Skin of body (tissue), 2 donors: Measurements from ENCODE around the gene FMR1. TPM values are rescaled to one million over a fixed set of nuclear protein-coding genes. Genes with fewer than 3 reads are reported as not detected.

Experiments used
- DNase-seq: peaks from one replicate; lab custom pipeline; 2025; lab: John Stamatoyannopoulos, UW
- total RNA-seq: library from RNA; depleted of rRNA; stranded (reverse); fragments of >200 nt; gene quantifications from one replicate; pipeline ENCODE4 v1.2.3, GENCODE V29; 2014

Gene FMR1
- total RNA-seq, result 60.0 TPM

GRCh38 chrX:147911192-147912022 is at the start of gene FMR1:
FMR1 (plus strand) TSS chrX:147911919; CDS start chrX:147912180, 261 bp downstream.
- peak; percentile 89 for DNase-seq

- no peak for DNase-seq
Observed at GRCh38 chrX:147875866-147876596, 35.7 kb upstream of the FMR1 start.

- DNase-seq, result no peak
Observed at GRCh38 chrX:147876849-147877646, 34.7 kb upstream of the FMR1 start.

- no peak for DNase-seq
Observed at GRCh38 chrX:147877726-147878125, 34.0 kb upstream of the FMR1 start.

- no peak for DNase-seq
Observed at GRCh38 chrX:147884958-147885357, 26.8 kb upstream of the FMR1 start.

- DNase-seq, result no peak
Observed at GRCh38 chrX:147890756-147891155, 21.0 kb upstream of the FMR1 start.

GRCh38 chrX:147891896-147892295 is 19.8 kb upstream of the FMR1 start:
- no peak for DNase-seq

GRCh38 chrX:147893741-147894140 is 18.0 kb upstream of the FMR1 start:
- no peak for DNase-seq

- DNase-seq, result peak; percentile 2
Observed at GRCh38 chrX:147894366-147894963, 17.3 kb upstream of the FMR1 start.

GRCh38 chrX:147897117-147897516 is 14.6 kb upstream of the FMR1 start:
- no peak for DNase-seq

- no peak for DNase-seq
Observed at GRCh38 chrX:147898951-147899350, 12.8 kb upstream of the FMR1 start.

- no peak for DNase-seq
Observed at GRCh38 chrX:147899379-147900114, 12.2 kb upstream of the FMR1 start.

- DNase-seq, result no peak
Observed at GRCh38 chrX:147900349-147900748, 11.4 kb upstream of the FMR1 start.

GRCh38 chrX:147901461-147902126 is 10.1 kb upstream of the FMR1 start:
- DNase-seq, result no peak

- no peak for DNase-seq
Observed at GRCh38 chrX:147902270-147902669, 9.4 kb upstream of the FMR1 start.

- no peak for DNase-seq
Observed at GRCh38 chrX:147908106-147908505, 3.6 kb upstream of the FMR1 start.

GRCh38 chrX:147910607-147911006 is 1.1 kb upstream of the FMR1 start:
- DNase-seq, result no peak

- DNase-seq, result peak; percentile 15
Observed at GRCh38 chrX:147912093-147912801, 528 bp downstream of the FMR1 start.

GRCh38 chrX:147913570-147913969 is 1.9 kb downstream of the FMR1 start:
- DNase-seq, result no peak

GRCh38 chrX:147914591-147914990 is 2.9 kb downstream of the FMR1 start:
- DNase-seq, result no peak
